GM19324 (cell line): Measurements from ENCODE around the gene KCNJ13.

Experiments used
- ATAC-seq: cut with Tn5 transposase; IDR thresholded peaks from one replicate; pipeline ENCODE4 v1.9.1; 2021; ENCODE audit warnings: mild to moderate bottlenecking, moderate library complexity; ENCODE audit not compliant: unreplicated experiment, low FRiP score

KCNJ13 gene

GRCh38 chr2:232776435-232776834 is at the start of gene KCNJ13:
TSS of gene KCNJ13 (minus strand) at chr2:232776565. CDS start at chr2:232771362, 5,203 bp downstream.
- ATAC-seq, result no peak

- ATAC-seq, result no peak
These were observed 41.4 kb upstream of the KCNJ13 start for GRCh38 chr2:232817756-232818155.

- ATAC-seq, result no peak
These were observed 40.3 kb upstream of the KCNJ13 start for GRCh38 chr2:232816657-232817056.

- no peak for ATAC-seq
These were observed 39.2 kb upstream of the KCNJ13 start for GRCh38 chr2:232815569-232815968.

- ATAC-seq, result no peak
These were observed 34.1 kb upstream of the KCNJ13 start for GRCh38 chr2:232810444-232810843.

- no peak for ATAC-seq
These were observed 33.2 kb upstream of the KCNJ13 start for GRCh38 chr2:232809349-232810124.

GRCh38 chr2:232802091-232802490 is 25.7 kb upstream of the KCNJ13 start:
- no peak for ATAC-seq

GRCh38 chr2:232800166-232800565 is 23.8 kb upstream of the KCNJ13 start:
- no peak for ATAC-seq

- no peak for ATAC-seq
These were observed 21.8 kb upstream of the KCNJ13 start for GRCh38 chr2:232798187-232798586.

- ATAC-seq, result no peak
These were observed 19.6 kb upstream of the KCNJ13 start for GRCh38 chr2:232795920-232796319.

GRCh38 chr2:232794981-232795380 is 18.6 kb upstream of the KCNJ13 start:
- no peak for ATAC-seq

- ATAC-seq, result no peak
These were observed 16.9 kb upstream of the KCNJ13 start for GRCh38 chr2:232793271-232793670.

- no peak for ATAC-seq
These were observed 15.2 kb upstream of the KCNJ13 start for GRCh38 chr2:232791518-232791917.

- no peak for ATAC-seq
These were observed 12.7 kb upstream of the KCNJ13 start for GRCh38 chr2:232789082-232789481.

GRCh38 chr2:232787806-232788205 is 11.4 kb upstream of the KCNJ13 start:
- ATAC-seq, result no peak

- no peak for ATAC-seq
These were observed 6.9 kb upstream of the KCNJ13 start for GRCh38 chr2:232783278-232783677.

GRCh38 chr2:232781765-232782164 is 5.4 kb upstream of the KCNJ13 start:
- peak; percentile 60 for ATAC-seq

GRCh38 chr2:232779934-232780333 is 3.6 kb upstream of the KCNJ13 start:
- no peak for ATAC-seq

- ATAC-seq, result no peak
These were observed 3.1 kb upstream of the KCNJ13 start for GRCh38 chr2:232779465-232779864.

- ATAC-seq, result no peak
These were observed 911 bp upstream of the KCNJ13 start for GRCh38 chr2:232777276-232777675.

GRCh38 chr2:232773815-232774214 is 2.5 kb downstream of the KCNJ13 start:
- ATAC-seq, result no peak

- ATAC-seq, result no peak
These were observed 3.8 kb downstream of the KCNJ13 start for GRCh38 chr2:232772531-232772930.

GRCh38 chr2:232771870-232772269 is 4.5 kb downstream of the KCNJ13 start:
- no peak for ATAC-seq
